ENCODE data around the gene C14orf119.

The C14orf119 gene, protein sequence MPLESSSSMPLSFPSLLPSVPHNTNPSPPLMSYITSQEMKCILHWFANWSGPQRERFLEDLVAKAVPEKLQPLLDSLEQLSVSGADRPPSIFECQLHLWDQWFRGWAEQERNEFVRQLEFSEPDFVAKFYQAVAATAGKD

DNA sequence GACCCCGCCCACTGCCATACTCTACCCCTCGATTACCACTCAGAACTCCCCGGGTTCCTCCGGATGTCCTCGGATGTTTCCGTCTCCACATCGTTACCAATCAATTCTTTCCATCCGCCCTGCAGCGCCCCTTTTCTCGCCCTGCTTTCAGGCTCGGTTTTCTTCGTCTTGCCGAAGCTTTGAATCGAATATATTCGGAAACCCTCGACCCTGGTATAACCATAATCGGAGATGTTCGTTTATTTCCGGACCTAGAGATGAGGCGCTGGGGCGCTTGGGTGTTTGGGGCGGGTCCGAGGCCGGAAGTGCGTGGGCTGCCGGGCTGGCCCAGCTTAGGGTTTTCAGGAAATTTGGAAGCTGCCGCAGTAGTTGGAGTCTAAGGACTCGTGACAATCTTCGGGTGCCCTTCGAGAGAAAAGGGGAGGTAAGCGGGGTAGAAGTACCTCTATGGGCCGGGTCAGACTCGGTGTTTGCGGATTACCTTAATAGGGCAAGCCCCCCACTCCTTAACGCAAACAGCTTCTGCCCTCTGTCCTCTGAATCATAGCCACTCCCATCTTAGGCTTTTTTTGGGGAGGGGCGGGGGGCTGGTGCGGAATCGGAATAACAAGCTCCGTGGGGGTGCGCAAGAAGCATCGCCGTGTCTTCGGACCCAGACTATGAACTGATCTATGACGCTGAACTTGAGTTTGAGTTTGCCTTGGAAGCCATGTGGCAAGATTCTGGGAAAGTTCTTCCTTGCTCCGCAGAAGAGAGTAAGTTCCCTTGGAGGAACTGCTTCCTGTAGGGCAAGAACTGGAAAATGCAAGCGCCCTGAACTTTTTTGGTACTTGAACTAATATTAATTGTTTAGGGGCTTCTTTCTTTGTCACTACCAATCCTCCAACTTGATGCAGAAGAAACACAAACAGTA lies at the start of gene C14orf119:
Gene C14orf119, plus strand, starts transcription at position 310 of the 913 bp plus-strand sequence. CDS start 2,154 bp downstream, outside the sequence.
- peak; percentile 96 for DNase-seq (ENCODE audit: low read depth)

GRCh38 chr14:23047034-23047634 lies 48.2 kb upstream of the C14orf119 start:
- no peak for DNase-seq (ENCODE audit: low read depth)

DNA sequence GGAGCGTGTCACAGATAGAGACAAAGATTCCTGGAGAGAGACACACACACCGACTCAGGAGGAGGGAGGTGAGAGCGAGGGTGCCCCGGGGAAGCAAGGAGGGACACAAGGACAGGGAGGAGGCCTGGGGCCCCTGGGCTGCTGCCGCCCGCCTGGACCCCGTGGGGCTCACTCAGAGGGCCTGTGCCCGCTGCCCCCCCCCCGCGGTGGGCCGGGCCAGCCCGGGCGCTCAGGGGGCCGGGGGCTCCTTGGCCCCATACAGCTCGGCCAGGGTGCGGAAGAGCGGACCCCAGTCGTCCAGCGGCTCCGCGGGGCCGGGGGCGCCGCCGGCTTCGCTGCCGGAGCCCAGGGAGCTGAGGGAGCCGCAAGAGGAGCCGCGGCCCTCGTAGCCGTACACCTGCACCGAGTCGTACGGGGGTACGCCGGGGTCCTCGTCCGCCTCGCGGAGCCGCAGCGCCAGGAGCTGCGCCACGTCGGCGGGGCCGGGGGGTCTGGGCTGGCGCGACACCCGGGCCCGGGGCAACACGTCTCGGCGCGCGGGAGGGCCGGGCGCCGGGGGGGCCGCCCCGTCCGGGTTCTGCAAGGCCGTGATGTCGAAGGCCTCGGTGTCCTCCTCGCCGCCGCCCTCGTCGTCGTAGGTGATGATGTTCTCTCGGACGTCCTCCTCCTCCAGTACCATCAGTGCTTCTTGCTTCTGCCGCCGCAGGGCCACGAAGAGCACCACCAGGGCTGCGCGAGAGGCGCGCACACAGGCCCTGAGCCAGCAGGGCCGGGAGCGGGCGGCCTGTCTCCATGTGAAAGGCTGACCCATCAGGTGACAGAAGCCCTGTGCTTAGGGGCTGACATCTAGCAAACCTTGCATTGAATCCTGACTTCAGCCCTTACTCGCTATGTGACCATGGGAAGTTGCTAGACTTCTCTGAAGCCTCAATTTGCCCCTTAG lies 47.3 kb upstream of the C14orf119 start:
- DNase-seq (ENCODE audit: low read depth): no peak

GRCh38 chr14:23049011-23049410 lies 46.3 kb upstream of the C14orf119 start:
- no peak for DNase-seq (ENCODE audit: low read depth)

- DNase-seq (ENCODE audit: low read depth): no peak
Measured at GRCh38 chr14:23051141-23052057, 43.9 kb upstream of the C14orf119 start.

- no peak for DNase-seq (ENCODE audit: low read depth)
Measured at GRCh38 chr14:23052182-23052623, 43.1 kb upstream of the C14orf119 start.

GRCh38 chr14:23052671-23053070 lies 42.6 kb upstream of the C14orf119 start:
- no peak for DNase-seq (ENCODE audit: low read depth)

- DNase-seq (ENCODE audit: low read depth): no peak
Measured at GRCh38 chr14:23053426-23053825, 41.9 kb upstream of the C14orf119 start.

DNA sequence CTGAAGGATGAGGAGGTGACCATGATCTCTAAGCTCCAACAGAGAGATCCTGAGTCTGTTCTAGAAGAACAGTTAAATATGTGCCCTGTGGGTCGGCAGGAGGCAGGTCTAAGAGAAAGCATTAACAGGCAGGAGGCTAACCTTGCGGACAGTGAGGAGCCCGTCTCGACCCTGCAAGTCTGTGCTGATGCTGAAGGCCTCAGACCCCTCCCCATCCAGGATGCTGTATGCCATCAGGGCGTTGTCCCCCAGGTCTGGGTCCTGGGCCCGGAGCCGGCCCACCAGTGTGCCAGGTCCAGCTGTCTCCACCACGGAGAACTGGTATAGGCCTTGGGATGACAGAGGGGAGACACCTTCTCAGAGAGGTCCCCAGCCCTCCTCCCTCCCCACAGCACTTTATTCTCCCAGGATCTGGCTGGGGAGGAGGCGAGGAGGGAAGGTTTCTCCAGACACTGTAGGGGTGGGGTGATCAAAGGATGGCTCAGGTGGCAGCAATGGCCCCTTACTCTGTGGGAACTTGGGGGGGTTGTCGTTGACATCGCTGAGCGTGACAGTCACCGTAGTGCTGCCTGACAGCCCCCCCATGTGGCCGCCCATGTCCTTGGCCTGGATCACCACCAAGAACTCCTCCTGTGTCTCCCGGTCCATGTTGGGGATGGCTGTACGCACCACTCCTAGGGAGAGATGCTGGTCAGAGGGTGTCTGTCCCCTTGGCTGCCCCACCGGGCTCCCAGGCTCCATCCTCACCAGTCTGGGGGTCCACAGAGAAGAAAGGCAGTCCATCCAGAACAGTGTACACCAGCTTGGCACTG lies 41.1 kb upstream of the C14orf119 start:
- no peak for DNase-seq (ENCODE audit: low read depth)

DNA sequence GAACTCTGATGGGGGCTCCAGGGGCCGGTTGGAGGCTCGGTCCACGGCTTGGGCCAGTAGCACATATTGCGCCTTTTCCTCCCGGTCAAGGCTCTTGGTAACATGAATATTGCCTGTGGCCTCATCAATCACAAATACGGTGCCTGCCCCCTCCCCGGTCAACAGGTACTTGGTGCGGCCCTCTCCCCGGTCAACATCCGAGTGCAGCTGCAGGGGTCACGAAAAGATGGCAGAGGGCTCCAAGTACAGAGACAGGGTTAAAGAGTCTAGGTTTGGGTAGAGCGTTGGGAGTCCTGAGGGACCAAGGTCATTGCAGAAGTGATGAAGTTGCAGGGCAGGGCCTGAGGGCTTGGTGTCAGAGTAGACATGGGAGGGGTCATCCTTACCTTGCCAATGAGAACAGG lies 40.2 kb upstream of the C14orf119 start:
- no peak for DNase-seq (ENCODE audit: low read depth)

DNA sequence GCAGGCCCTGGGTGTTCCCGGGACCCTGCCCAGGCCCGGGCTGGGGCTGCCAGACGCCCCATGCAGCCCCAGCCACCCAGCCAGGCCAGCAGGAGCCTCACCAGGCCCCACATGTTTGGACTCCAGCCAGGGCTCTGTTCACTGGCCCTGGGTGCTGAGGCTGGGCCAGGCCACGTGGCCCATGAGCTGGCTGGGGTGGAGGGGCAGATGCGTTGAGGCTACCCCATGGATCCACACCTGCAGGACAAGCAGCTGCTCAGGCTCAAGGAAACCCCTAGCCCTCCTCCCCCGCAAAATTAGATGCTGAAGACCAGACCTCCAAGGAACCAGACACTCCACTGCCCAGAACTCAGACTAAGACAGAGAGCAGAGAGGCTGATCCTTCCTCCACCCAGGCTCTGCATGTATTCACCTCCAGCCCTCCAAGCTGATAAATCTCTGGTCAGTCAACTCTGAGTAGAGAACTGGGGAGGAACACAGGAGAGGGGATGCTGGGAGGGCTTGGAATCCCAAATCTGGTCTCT lies 39.6 kb upstream of the C14orf119 start:
- DNase-seq (ENCODE audit: low read depth): no peak

GRCh38 chr14:23056145-23056955 lies 39.0 kb upstream of the C14orf119 start:
- DNase-seq (ENCODE audit: low read depth): no peak

DNA sequence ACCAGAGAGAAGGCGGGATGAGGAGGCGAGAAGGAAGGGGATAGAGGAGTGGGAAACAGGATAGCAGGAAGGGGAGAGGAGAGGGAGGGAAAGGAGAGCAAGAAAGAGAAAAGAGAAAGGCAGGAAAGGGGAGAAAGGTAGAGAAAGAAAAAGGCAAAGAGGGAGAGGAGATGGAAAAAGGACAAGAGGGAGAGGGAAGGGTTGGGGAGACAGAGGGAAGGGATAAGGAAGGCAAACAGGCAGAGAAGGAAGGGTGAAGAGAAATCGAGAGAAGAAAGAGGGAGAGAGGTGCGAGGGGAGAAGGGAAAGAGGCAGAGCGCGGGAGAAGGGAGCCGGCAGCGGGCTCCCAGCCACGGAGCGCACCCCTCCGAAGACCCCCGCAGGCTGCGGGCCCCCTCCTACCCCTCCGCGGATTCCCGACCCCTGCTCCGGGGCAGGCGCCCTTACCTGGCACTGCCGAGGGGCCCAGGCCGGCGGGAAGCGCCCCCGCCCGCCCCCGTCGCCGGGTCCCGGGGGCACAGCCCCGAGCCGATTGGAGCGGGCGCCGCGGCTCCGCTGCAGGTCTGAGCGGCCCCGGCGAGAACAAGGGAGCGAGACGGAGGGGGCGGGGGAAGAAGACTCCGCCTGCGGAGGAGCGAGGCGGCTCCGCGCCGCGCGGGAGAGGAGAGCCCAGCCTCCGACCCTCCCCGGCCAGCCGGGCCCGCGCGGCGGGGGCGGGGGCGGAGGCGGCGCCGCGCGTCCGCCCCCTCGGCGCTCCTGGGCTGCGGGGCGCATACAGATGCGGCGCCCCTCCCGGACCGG lies 38.1 kb upstream of the C14orf119 start, which contains the start of gene CDH24:
Gene CDH24, minus strand, starts transcription at position 565 of the 801 bp plus-strand sequence. CDS start 1,787 bp downstream, outside the sequence.
- no peak for DNase-seq (ENCODE audit: low read depth)

GRCh38 chr14:23057757-23058653 lies 37.3 kb upstream of the C14orf119 start:
- no peak for DNase-seq (ENCODE audit: low read depth)

GRCh38 chr14:23058654-23059504 lies 36.4 kb upstream of the C14orf119 start:
- DNase-seq (ENCODE audit: low read depth): no peak
